ENCODE results near the gene PTHLH.
A peak's percentile ranks its signal among the peaks of the same experiment; 100 is the strongest.

PTHLH gene

DNA sequence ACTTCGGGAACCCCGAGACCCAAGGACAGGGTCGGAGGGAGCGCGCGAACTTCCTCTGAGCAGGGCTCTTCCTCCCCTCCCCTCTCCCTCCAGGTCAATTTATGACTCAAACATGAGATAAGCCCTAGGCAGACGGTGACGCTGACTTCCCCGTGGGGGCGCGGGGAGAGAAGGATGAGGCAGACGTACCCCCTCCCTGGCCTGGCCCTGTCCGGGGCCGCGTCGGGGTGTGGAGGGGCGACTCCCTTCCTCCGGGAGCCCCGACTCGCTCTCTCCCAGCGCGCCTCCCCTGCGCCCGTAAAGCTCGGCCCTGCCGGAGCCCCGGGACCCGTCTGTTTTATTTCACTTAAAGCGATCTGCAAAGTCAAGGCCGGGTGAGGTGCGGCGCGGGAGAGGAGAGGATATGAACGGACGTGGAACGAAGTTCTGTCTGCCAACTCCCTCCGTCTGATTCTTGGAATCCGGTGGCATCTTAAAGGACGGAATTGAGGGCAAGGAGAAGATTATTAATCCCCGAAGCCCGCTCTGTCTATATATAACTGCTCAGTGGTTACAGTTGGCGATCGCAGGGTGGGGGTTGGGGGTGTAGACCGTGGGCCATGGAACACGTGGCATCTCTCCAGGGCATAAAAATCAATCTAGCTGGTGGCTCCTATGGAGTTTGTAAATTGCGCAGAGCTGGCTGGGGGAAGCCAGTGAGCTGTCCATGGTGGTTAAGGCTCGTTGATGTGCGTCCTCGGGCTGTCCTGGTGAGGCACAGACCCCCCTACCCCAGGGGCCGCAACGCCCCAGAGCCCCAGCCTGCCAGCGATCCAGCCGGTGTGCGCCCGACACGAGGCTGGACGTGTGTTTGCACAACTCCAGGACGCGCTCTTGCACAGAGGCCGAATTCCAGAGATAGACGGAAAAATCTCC is 2.9 kb upstream of the PTHLH start:
- no peak for DNase-seq
- intact Hi-C loops (cut with DNase I), result loop anchor here (10.0 kb wide), 2 partner anchors 219 to 899 kb away; partner anchors contain the start of gene CCDC91

DNA sequence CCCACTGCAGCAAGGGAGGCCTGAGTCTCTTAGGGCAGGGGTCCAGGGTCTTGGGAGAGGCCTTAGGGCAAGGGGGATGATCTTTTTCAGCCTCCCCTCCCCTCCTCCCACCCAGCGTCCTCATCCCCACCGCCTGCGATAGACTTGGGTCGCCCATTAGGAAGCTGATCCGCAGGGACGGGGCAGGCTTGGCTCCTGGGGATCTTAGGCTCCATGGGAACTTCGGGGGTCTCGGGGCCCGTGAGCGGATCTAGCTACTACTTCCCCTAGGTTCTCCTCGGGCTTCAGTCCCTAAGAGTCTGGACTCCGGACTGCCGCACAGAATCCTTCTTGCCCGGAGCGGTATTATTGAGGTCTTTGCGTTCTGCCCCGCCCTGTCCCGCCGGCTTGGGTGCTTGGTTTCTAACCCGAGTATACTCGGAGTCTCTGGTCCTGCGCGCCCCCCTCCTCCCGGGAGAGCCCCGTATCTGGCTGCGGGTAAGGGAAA is 2.2 kb upstream of the PTHLH start:
- intact Hi-C loops (cut with DNase I), result loop anchor here (10.0 kb wide), 2 partner anchors 220 to 900 kb away; partner anchors contain the start of gene CCDC91
- no peak for DNase-seq

DNA sequence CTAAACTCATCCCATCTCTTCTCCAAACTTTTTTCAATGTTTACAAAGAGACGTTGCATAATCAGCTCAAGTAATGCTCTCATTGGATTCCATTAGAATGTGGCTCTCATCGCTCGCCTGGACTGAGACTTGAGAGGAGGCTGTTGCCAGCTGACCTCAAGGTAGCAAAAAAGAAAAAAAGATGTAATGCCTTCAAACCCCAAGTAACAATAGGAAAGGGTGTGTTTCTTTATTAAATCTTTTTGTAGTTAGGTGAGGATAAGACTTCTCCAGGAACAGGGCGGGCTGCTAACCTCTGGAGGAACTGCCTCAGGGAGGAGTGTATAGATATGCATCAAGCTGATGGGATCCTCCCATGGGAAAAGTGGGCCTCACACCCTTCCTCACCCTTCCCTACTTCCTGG is 956 bp upstream of the PTHLH start:
- intact Hi-C loops (cut with DNase I), result loop anchor here (10.0 kb wide), 2 partner anchors 221 to 901 kb away; partner anchors contain the start of gene CCDC91

DNA sequence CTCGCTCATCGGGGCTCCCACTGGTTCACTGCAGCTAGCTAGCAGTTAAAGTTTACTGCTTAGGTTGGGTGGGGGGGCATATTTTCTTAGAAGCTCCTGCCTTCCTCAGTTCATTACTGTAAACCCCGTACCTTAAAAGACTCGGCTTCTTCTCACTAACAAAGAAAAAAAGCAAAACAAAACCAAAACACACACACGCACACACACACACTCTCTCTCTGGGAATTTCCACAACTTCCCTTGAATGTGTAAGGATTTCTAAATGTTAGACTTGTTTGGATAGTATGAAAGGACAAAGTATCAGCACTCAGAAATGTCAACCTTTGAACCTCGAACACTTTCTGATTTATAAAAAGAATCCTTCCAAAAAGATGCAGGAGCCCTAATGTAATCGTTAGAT is 927 bp downstream of the PTHLH start:
- intact Hi-C loops (cut with DNase I), result loop anchor here (10.0 kb wide), 2 partner anchors 223 to 903 kb away; partner anchors contain the start of gene CCDC91
- no peak for DNase-seq

More for the DNA sequence above, 956 bp upstream of the PTHLH start:
- DNase-seq, result no peak

DNA sequence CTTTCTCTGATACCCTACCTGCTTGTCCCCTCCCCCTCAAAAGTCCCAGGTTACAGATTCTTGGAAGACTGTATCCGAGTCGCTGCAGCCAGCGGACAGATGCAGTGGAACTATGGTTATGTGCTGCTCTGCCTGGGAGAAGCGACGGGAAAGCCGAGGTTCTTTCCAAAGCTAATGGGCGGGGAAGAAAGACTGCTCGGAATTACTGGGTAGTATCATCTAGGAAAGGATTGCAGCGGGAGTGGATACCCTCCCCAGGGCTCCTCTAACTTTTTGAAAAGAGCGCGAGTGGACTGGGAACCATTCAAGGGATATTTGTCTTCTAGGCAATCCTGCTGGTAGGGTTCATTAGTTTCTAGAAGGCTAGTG is 1.4 kb downstream of the PTHLH start:
- intact Hi-C loops (cut with DNase I), result loop anchor here (10.0 kb wide), 2 partner anchors 224 to 904 kb away; partner anchors contain the start of gene CCDC91

DNA sequence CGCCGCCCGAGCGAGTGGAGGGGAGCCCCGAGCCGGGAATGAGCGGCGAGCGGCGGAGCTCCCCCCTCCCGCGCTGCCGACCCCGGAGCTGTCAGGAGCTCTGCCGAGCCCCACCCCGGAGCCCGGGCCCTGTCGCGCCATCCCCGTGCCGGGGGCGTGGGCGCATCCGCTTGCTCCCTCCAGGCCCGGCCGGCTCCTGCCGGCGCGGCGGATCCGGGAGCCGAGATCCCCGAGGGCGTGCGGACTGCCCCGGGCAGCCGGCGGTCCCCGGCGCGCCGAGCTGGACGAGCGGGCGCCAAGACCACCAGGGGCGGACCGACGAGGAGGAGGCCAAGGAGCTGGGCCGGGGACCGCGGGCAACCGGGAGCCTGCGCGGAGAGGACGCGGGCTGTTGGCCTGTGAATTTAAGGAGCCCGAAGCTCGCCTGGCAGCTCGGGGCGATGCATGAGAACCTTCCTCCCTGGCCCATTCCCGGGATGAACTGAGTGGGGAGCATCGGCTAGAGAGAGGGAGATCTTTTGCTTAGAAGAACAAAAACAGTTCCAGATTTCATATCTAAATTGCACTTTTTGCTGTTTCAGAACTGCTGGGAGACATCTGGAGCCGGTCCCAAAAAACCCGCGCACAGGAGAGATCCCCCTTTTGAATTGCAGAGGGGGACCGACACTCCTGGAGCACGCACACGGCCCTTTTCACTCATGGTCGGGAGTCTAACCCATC is 2.0 kb downstream of the PTHLH start:
- DNase-seq, result peak in 16 of 42 donors; percentile 7 to 49 (median 19)
- intact Hi-C loops (cut with DNase I), result loop anchor here (10.0 kb wide), 2 partner anchors 224 to 904 kb away; partner anchors contain the start of gene CCDC91

More for the DNA sequence above, 1.4 kb downstream of the PTHLH start:
- DNase-seq, result peak in 10 of 42 donors; percentile 10 to 44 (median 22)

DNA sequence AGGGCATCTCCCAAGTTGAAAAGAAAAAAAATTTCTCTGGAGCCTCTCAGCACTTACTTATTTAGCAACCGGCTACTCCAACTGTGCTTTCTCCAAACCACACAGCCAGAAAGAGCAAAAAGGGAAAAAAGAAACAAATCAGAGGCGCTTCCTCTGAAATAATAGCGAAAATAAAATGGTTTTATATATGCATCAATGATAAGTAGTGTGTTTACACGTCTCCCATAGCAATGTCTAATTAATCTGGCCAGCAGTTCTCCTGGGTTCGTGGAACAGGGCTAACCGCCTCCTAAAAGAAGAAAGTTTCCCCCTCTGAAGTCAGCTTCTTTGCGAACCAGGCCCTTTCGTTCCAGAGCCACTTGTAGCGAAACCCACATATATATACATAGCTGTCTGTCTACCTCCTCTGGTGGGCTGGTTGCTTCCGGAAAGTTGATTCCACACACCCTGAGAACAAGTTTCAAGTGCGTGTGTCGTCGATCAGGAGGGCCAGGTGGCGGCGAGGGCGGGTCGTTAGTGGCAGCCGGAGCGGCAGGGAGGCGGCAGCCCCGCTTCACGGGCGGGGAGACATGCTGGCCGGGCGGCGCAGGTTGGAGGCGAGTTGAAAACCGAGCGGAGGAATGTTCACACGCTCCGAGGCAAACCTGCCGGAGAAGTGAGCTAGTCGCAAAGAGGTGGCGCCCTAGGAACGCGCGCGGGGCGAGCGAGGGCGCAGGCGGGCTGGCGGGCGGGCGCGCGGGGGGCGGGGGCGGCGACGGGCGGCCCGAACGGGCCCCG is 2.7 kb downstream of the PTHLH start:
- peak in 41 of 42 donors; percentile 22 to 86 (median 66) for DNase-seq
- intact Hi-C loops (cut with DNase I), result loop anchor here (10.0 kb wide), 2 partner anchors 225 to 905 kb away; partner anchors contain the start of gene CCDC91

DNA sequence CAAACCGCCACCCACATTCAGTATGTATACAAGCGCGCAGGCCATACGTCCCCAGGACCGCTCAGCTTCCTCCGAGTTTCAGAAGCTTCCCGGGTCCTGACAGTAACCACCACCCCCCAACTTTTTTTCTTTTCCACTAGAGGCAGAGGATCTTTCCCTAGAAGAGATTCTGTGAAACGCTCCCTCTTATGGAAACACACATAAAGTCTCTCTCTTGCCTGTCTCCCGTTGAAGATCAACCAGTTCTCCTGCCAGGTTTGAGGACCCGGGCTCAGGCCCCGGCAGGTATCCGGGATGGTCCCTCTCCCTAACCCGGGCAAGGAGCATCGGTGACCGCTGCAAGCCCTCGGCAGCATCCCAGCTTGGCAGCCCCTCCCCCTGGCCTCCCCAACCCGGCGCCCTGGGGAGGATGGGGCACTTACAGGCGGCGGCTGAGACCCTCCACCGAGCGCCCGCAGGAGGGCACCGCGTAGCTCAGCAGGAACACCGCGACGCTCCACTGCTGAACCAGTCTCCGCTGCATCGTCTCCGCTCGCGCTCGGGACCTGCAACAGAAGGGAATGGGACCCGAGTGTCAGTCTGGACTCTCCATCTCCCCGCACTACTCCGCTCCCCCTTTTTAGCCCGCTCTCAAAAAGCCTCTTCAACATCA is 3.4 kb downstream of the PTHLH start:
- intact Hi-C loops (cut with DNase I), result no loop called here
- DNase-seq, result peak in 36 of 42 donors; percentile 4 to 65 (median 32)

DNA sequence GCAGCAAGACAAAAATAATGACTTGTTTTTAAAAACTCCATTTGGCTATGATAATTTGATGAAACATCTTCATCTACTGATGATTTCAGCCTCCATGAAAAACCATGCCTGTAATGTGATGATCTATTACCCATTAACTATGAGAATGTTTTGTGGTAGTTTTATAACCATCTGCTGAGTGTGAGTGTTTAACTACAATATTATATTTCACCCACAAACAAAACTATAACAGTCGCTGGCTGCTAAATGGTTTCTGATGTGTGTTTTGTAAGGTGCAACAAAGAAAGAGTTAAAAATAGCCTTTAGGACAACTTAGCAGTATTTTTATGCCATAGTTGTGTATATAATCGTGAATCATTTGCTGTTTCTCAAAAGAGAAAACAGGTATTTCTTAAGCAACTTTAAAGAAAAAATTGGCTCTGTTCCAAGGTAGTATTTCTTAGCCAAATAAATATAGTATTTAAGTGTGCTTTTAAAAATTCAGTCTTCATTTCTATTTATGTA is 4.9 kb downstream of the PTHLH start:
- intact Hi-C loops (cut with DNase I), result no loop called here
- no peak for DNase-seq

DNA sequence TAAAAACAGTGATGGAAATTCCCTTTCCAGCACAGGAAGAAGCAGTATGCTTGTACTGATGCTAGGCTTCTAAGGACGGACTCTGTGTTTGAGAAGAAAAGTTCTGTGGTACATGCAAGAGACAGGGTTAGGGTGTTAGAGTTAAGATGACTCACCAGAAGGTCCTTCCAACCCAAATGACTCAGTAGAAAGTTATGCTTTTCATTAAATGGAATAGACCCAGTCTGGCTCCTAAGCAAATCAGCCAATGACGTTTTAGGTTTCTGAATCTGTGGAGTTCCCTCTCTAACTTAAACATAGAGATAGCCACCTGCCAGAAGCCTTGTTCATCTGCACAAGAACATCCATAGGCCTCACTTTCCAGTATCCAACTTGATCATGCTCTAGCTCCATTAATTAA is 5.7 kb downstream of the PTHLH start:
- intact Hi-C loops (cut with DNase I), result no loop called here
- no peak for DNase-seq

DNA sequence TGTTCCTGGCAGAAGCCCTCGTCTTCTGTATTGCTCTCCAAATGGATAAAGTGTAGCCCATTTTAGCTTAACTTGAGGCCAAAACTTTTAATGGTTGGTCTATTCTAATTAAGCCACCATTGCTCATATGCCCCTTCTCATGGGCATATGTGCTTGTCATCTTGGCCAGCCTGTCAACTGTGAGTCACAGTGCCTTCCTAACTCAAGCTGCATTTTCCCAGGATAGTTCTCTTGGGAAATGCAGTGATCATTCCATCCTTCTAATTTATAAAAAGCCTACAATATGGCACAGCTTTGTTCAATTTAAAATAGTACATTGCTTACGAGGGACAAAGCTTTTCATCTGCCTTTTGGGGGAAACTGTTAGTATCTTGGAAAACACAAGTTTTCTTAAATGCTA is 6.6 kb downstream of the PTHLH start:
- intact Hi-C loops (cut with DNase I), result no loop called here
- DNase-seq, result no peak

DNA sequence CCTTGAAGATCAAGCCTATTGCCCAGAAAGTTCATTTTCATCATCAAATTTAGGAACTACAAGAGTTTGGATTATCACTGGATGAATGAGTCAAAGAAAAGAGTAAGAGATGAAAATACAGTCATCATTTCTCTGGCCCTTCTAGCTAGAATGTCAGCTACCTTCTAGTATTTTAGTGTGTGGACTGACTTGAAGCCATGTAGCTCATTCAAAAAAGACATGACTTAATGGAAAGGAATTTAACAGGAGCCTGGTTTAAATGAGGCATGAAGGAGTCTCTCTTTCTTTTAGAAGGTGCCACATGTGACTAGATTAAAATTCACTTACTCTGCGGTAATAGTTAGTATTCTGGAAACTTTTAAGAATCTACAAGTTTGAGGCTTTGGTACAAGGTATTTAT is 7.1 kb downstream of the PTHLH start:
- intact Hi-C loops (cut with DNase I), result no loop called here
- DNase-seq, result no peak

DNA sequence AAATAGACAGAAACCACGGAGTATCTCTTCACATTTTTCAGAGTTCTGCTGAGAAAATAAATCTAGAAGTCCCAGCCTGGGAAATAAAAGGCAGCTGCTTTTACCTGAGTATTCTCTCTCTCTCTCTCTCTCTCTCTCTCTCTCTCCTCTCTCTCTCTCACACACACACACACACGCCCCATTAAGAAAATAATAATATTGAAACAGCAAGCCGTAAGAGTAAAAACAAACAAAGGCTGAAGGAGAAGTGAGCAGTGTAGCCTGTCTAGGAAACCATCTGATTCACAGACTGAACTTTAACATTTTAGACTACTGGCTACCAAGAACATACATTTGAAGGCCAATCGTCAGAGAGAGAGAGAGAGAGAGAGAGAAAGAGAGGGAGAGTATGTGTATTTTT is 8.4 kb downstream of the PTHLH start:
- intact Hi-C loops (cut with DNase I), result no loop called here
- no peak for DNase-seq

DNA sequence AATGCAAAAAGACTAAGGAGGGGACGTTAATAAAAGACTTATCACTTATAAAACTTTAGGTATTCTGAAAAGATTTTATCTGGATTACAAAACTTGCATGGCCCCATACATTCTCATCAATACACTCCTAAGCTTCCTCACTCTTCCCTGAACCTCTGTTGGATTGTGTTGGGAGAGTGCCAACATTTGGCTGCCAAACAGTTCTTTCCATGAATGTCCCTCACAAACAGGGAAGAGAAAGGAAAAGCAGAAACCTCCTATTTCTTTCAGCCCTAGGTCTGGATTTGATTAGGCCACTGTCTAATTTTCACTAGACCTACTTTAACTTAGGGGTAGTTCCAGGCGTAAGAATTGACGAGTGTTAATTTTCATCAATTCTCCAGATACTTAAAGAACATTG is 11.7 kb downstream of the PTHLH start:
- no peak for DNase-seq
- intact Hi-C loops (cut with DNase I), result no loop called here

DNA sequence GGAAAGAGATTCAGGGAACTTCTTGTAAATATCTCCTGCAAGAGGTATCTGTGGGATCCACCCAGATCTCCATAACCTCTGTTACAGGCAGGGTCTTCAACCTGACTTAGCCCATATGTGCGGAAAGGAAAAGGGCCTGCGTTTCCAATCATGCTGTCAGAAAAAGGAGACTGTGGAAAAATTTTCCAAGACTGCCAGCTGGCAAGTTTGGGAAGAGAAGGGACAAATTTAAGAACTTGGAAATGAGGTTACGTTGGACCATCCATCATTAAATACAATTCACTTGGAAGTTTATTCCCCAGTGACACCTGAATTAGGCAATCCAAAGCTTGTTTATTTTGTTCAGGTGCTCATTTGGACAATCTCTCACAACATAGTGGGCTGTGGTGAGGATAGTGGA is 13.9 kb downstream of the PTHLH start:
- DNase-seq, result no peak
- intact Hi-C loops (cut with DNase I), result no loop called here

DNA sequence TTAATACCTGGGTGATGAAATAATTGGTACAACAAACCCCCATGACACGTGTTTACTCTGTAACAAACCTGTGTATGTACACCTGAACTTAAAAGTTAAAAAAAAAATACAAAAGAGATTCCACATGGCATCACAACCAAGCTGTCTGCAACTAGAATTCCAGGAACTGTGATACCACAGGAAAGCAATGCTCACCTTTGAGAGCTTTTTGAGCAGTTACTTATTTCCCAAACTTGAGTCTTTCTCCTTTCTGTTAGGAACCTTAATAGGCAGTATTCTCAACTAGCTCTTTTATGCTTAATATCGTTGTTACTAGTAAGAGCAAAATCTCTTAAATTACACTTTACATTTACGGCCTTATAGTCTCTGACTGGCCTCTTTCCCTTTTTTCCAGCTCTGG is 15.2 kb downstream of the PTHLH start:
- DNase-seq, result no peak
- intact Hi-C loops (cut with DNase I), result no loop called here

DNA sequence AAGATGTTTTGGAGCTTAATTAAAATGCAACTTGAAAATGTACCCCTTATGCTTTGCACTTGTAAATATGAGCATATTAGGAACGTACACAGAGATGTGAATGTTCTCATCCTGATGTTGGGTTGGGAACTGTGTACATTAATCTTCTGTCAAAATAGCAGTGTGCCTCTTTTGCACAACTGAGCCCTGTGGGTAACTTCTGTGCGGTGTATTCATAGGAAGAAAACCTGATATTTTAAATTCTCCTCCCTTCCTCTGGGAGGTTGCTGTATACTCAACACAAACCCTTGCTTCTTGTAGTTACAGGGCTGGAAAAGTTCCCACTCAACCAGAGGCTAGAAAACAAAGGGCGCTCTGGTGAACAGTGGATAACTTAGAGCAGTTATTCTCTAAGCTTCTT is 18.7 kb downstream of the PTHLH start:
- intact Hi-C loops (cut with DNase I), result no loop called here
- DNase-seq, result no peak

DNA sequence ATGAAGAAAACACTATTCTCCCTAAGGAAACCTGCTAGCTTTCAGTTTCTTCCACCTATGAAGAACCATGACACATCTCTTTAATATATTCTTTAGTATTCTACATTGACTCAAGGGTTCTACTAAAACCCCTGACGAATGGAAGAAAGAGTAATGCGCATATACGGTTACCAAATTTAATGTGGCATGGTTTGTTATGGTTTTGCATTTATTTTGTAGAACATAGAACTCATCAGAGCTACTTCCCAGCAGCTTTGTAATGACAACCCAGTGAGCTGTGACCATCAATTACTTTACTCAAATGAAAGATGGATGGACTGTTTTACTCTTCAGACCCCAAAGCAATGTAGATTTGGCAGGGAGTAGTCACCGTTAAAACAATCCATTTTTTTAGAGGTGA is 19.2 kb downstream of the PTHLH start:
- DNase-seq, result no peak
- intact Hi-C loops (cut with DNase I), result no loop called here

Measured in head of caudate nucleus (tissue), 42 donors.